T-helper 1 cell treated with Interleukin-12 subunit alpha and Interleukin-12 subunit beta and Interleukin-4 antibody, amounts not matched to agents 30 μg/mL and 1 μg/mL, for 36 hours (primary cell): ENCODE measurements around the gene C6orf52.

Source experiments
- H3K27ac Mint-ChIP-seq: one replicate; pipeline ENCODE4 v1.8.0; 2021; ENCODE audit warnings: mild to moderate bottlenecking, mixed read lengths
- H3K27me3 Mint-ChIP-seq: one replicate; pipeline ENCODE4 v1.8.0; 2021; ENCODE audit warnings: low read depth, mixed read lengths
- H3K36me3 Mint-ChIP-seq: one replicate; pipeline ENCODE4 v1.8.0; 2021; ENCODE audit warnings: low read depth, mixed read lengths
- H3K4me1 Mint-ChIP-seq: one replicate; pipeline ENCODE4 v1.8.0; 2021; ENCODE audit warnings: low read depth, mixed read lengths
- H3K4me3 Mint-ChIP-seq: one replicate; pipeline ENCODE4 v1.8.0; 2021; ENCODE audit warnings: mild to moderate bottlenecking, moderate library complexity, mixed read lengths
- H3K9me3 Mint-ChIP-seq: one replicate; pipeline ENCODE4 v1.8.0; 2021; ENCODE audit warnings: mixed read lengths

The C6orf52 gene

GRCh38 chr6:10655508-10656055, 38.8 kb downstream of the C6orf52 start:
- Mint-ChIP-seq H3K4me3 (peak overlapping the region; percentile 61), H3K36me3 (no peaks in the 10 kb centered on the region), H3K27me3 (no peaks in the 10 kb centered on the region), H3K27ac (peak overlapping the region; percentile 53), H3K9me3 (no peaks in the 10 kb centered on the region), H3K4me1 (peaks cover 19% of the 10 kb centered on the region)

GRCh38 chr6:10644225-10644624, 50.2 kb downstream of the C6orf52 start:
- Mint-ChIP-seq H3K36me3 (peaks cover 5% of the 10 kb centered on the region), H3K27ac (no peak overlapping the region), H3K4me3 (no peak overlapping the region), H3K9me3 (peaks cover 7% of the 10 kb centered on the region), H3K27me3 (peaks cover 17% of the 10 kb centered on the region), H3K4me1 (peaks cover 11% of the 10 kb centered on the region)

GRCh38 chr6:10643201-10643651, 51.2 kb downstream of the C6orf52 start:
- Mint-ChIP-seq H3K27me3 (peaks cover 17% of the 10 kb centered on the region), H3K9me3 (peaks cover 14% of the 10 kb centered on the region), H3K27ac (no peak overlapping the region), H3K4me1 (peaks cover 11% of the 10 kb centered on the region), H3K4me3 (no peak overlapping the region), H3K36me3 (peaks cover 5% of the 10 kb centered on the region)

- no peak overlapping the region for H3K4me3 Mint-ChIP-seq
- peaks cover 17% of the 10 kb centered on the region for H3K27me3 Mint-ChIP-seq
- H3K9me3 Mint-ChIP-seq = peaks cover 10% of the 10 kb centered on the region
- no peaks in the 10 kb centered on the region for H3K36me3 Mint-ChIP-seq
- no peak overlapping the region for H3K27ac Mint-ChIP-seq
- peaks cover 11% of the 10 kb centered on the region for H3K4me1 Mint-ChIP-seq
These were observed 52.9 kb downstream of the C6orf52 start for GRCh38 chr6:10641528-10641927.

GRCh38 chr6:10640412-10640811, 54.0 kb downstream of the C6orf52 start:
- H3K4me3 Mint-ChIP-seq = no peak overlapping the region
- H3K27ac Mint-ChIP-seq = no peak overlapping the region
- peaks cover 17% of the 10 kb centered on the region for H3K27me3 Mint-ChIP-seq
- H3K4me1 Mint-ChIP-seq = peaks cover 11% of the 10 kb centered on the region
- peaks cover 10% of the 10 kb centered on the region for H3K9me3 Mint-ChIP-seq
- H3K36me3 Mint-ChIP-seq = no peaks in the 10 kb centered on the region

GRCh38 chr6:10633216-10633615, 61.2 kb downstream of the C6orf52 start:
- Mint-ChIP-seq H3K9me3 (no peaks in the 10 kb centered on the region), H3K27me3 (no peaks in the 10 kb centered on the region), H3K4me1 (peaks cover 7% of the 10 kb centered on the region), H3K27ac (no peak overlapping the region), H3K36me3 (no peaks in the 10 kb centered on the region), H3K4me3 (no peak overlapping the region)

- Mint-ChIP-seq H3K27me3 (no peaks in the 10 kb centered on the region), H3K4me3 (no peak overlapping the region), H3K36me3 (peaks cover 11% of the 10 kb centered on the region), H3K27ac (no peak overlapping the region), H3K9me3 (no peaks in the 10 kb centered on the region), H3K4me1 (peaks cover 8% of the 10 kb centered on the region)
These were observed 64.2 kb downstream of the C6orf52 start for GRCh38 chr6:10630178-10630577.

- Mint-ChIP-seq H3K4me3 (no peak overlapping the region), H3K27me3 (no peaks in the 10 kb centered on the region), H3K4me1 (peaks cover 2% of the 10 kb centered on the region), H3K36me3 (peaks cover 19% of the 10 kb centered on the region), H3K27ac (no peak overlapping the region), H3K9me3 (no peaks in the 10 kb centered on the region)
These were observed 66.6 kb downstream of the C6orf52 start for GRCh38 chr6:10627800-10628199.

- Mint-ChIP-seq H3K4me1 (peaks cover 2% of the 10 kb centered on the region), H3K27ac (no peak overlapping the region), H3K27me3 (no peaks in the 10 kb centered on the region), H3K36me3 (peaks cover 22% of the 10 kb centered on the region), H3K9me3 (no peaks in the 10 kb centered on the region), H3K4me3 (no peak overlapping the region)
These were observed 68.2 kb downstream of the C6orf52 start for GRCh38 chr6:10626154-10626741.

- Mint-ChIP-seq H3K27me3 (no peaks in the 10 kb centered on the region), H3K27ac (no peak overlapping the region), H3K4me3 (no peak overlapping the region), H3K9me3 (no peaks in the 10 kb centered on the region), H3K4me1 (peaks cover 2% of the 10 kb centered on the region), H3K36me3 (peaks cover 22% of the 10 kb centered on the region)
These were observed 69.6 kb downstream of the C6orf52 start for GRCh38 chr6:10624836-10625235.

- Mint-ChIP-seq H3K4me3 (no peak overlapping the region), H3K27me3 (no peaks in the 10 kb centered on the region), H3K9me3 (no peaks in the 10 kb centered on the region), H3K36me3 (peaks cover 17% of the 10 kb centered on the region), H3K27ac (no peak overlapping the region), H3K4me1 (peaks cover 2% of the 10 kb centered on the region)
These were observed 72.6 kb downstream of the C6orf52 start for GRCh38 chr6:10621847-10622246.
